Stimulated activated CD4-positive, alpha-beta T cell treated with anti-CD3 and anti-CD28 coated beads, Interleukin-2, amount 100 ng/mL, for 48 hours (primary cell): Measurements from ENCODE around the gene BTG3.

Experiments used
- DNase-seq, 2 donors: peaks; one replicate each; pipeline ENCODE4 v3.0.0-alpha.2; 2020

BTG3 gene

DNA sequence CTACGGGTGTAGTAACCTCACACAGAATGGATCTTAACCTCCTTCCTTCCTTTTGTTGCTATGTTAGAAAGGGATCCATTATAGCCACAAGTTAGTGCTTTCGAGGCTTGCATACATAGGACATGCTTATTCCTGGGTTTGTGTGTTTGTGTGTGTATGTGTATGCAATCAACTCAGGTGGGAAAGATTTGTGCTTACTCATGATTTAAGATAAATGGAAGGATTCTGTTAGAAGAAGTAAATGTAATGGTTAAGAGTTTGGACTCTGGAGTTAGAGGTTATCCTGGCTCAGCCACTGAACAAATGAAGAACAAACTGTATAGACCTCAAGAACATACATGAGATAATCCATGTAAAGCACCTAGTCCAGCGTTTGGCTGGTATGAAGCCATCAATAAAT lies 28.8 kb downstream of the BTG3 start:
- DNase-seq: no peak

DNA sequence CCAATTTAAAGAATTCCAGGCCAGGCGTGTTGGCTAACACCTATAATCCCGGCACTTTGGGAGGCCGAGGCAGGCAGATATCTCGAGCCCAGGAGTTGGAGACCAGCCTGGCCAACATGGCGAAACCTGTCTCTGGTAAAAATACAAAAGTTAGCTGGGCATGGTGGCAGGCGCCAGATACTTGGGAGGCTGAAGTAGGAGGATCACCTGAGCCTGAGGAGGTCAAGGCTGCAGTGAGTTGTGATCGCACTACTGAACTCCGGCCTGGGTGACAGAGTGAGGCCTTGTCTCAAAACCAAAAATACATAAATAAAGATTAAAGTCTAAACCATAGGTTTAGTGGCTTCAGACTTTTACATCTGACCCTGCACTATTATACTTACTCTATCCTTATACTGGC lies 32.4 kb downstream of the BTG3 start:
- no peak for DNase-seq

DNA sequence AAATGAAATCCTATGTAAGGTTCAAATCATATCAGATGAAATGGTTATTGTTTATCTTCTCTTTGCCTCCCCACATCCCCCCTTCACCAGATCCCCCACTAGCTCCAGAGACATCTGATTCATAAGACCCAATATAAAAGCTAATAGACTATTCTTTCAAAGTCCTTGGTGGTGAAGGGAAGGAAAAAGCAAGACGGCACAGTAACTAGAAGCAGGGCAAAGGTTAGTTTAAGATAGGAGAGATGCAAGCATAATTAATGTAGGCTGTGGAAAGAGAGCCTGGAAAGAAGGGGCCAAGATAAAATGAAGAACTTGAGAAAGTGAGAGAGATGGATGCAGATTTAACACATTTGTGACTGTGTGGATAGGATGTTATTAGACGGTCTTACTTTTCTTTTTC lies 33.8 kb downstream of the BTG3 start:
- DNase-seq: no peak

DNA sequence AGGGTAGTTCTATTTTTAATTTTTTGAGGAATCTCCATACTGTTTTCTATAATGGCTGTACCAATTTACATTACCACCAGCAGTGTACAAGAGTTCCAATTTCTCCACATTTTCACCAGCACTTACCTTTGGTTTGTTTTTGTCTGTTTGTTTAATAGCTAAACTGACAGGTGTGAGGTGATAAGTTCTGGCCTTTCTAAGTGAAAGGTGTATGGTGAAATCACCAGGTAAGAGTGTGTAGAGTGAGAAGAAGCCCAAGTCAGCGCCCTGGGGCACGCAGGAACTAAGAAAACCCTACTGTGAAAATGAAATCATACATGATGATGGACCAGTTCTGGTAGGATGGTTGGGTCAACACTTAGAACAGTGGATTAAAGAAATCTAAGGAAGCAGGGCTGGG lies 34.5 kb downstream of the BTG3 start:
- no peak for DNase-seq

DNA sequence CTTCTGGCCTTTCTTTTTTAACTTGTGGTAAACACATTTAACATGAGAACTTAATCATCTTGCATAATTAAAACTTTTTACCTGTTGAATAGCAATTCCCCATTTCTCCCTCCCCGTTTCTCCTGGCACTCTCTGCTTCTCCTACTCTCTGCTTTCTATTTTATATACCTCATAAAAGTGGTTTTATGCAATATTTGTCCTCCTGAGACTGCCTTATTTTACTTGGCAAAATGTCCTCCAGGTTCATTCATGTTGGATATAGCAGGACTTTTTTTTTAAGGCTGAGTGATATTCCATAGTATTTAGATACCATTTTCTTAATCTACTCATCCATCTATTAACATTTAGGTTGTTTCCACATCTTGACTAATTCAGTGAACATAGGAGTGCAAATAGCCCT lies 35.0 kb downstream of the BTG3 start:
- no peak for DNase-seq

DNA sequence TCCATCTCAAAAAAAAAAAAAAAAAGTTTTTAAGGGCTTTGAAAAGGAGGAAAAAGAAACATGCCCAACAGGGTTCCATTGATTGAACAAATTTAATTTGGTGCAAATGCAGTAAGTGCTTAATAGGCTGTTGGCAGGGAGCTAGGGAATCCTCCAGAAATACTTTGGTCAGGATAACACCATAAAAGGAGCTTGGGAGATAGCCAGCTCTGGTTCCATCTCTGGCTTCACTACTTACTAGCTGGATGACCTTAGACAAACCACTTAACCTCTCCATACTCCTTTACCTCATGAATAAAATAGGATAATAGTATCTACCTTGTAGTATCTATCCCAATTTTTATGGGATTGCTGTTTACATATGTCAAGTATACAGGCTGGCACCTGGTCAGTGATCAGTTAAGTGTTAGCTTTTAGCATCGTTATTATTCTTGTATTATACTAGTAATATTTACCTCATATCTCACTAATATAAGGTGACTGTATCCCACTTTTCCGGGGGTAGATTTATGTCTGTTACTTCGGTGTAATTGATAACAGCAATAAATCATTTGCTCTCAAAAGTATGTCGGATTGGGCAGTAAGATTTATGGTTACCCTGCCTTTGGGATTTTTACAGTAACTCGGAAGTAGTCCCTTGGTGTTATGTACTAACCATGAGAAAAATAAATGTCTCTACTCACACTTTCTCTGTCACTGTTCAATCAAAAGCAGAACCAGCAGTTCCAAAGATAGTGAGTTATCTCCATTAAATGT lies 36.4 kb downstream of the BTG3 start:
- DNase-seq: no peak

DNA sequence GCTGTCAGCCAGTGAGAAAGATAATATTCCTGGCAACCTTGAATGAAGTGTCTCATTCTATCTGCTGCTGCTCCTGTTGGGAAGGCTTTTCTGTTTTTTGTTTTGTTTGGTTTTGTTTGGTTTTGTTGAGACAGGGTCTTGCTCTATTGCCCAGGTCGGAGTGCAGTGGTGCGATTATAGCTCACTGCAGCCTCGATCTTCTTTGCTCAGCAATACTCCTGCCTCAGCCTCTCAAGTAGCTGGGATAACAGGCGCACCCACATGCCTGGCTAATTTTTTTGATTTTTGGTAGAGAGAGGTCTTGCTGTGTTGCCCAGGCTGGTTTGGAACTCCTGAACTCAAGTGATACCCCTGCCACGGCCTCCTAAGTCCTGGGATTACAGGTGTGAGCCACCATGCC lies 37.6 kb downstream of the BTG3 start:
- no peak for DNase-seq

DNA sequence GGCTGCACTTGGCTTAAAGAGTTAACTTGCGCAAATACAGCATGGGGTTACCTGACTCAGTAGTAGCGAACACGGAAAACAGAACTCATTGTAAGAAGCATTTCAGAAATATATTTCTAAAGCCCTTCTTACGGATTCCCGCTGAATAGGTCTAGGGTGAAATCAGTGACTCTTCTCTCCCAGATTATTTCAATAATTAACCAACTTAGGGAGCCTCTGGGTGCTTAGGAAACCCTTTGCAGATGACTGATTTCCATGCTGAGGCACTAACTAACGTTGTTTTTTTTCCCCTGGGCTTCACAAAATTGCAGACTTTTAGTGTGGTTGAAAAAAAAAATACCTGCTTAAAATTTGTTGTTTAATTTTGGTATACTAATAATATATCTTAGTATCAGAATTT lies 40.3 kb downstream of the BTG3 start:
- no peak for DNase-seq

DNA sequence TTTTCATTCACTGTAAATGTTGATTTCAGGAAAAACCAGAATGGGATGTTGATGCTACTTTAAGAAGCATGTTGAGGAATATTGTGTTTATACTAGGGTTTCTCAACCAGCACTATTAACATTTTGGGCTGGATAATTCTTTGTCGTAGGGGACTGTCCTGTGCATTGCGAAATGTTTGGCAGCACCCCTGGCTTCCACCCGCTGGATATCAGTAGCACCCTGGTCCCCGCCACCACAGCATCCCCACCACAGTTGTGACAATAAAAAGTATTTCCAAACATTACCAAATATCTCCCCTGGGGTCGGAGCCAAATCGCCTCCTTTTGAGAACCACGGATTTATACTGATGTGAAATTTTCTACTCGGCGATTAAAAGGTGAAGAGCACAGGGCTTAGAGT lies 41.9 kb downstream of the BTG3 start:
- no peak for DNase-seq

DNA sequence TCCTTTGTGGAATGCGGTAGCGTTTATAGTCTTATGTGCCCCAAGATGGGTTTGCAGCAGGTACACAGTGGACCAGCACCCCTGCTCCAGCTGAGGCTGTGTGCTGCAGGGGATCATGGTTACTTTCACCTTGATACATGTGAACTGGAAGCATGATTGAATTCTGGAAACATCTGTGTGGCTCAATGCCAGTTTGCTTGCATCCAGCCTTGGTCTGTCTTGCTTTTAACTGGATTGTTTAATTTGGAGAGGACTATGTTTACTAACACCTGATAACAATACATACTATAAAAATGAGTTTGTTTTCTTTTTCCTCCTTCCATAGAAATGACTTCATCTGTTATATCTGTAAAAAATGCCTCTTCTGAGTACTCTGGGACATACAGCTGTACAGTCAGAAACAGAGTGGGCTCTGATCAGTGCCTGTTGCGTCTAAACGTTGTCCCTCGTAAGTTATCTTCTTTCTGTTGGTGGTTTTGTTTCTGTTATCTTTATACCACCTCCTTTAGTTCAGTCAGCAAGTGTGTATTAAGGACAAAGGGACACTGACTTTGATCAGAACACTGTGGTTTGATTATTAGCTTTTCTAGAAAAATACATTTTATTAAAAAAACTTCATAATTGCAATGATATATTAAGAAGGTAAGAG lies 52.2 kb downstream of the BTG3 start:
- DNase-seq: no peak

DNA sequence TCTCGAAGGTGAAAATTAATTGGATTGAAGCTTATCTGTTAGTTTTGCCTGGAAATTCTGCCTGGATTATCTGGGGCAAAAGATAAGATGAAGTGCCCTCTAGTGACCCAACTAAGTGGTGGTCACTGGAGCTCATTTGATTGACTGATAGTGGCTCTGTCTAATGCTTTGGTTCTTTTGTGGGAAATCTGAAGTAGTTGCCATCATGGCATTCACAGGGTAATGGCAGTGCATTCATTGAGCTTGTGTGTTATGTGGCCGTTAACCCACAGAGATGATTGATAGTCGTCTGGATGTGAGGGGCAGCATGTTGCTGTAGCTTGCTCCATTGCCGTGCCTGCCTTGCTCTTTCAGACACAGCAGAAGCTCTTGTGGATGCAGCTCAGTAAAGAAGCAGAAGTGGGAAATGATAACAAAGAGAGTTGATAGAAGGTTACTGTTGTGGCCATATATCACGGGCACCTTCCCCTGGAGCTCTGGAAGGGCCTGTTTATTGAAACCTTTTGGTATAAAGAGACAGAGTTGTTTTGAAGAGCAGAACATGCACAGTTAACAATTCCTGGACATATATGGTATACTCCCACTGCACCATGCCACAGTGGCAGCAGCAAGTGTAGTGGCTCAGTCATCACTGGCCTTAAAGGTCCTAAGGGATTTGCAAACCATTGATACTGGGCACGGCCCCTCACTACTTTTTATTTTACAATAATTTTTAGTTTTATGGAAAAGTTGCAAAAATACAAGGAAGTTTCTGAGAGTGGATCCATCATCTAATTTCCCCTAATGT lies 57.8 kb downstream of the BTG3 start:
- DNase-seq: no peak

DNA sequence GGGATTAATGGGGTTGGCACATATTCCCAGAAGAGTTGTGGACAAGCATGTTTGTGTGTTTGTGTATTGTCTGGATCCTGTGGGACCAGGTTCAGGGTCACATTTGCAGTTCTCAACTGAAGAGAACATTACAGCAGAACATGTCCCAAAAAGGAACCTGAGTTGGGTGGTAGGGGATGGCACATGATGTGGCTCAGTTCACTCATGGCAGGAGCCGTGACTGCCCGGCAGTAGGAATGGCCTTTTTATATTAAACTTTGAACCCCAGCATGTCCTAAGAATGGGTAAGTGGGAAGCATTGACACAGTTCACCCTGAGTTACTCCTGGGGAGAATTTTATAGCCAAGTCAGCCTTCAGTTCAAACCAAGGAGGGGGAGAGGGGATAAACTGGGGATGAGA lies 58.6 kb downstream of the BTG3 start:
- DNase-seq: no peak

DNA sequence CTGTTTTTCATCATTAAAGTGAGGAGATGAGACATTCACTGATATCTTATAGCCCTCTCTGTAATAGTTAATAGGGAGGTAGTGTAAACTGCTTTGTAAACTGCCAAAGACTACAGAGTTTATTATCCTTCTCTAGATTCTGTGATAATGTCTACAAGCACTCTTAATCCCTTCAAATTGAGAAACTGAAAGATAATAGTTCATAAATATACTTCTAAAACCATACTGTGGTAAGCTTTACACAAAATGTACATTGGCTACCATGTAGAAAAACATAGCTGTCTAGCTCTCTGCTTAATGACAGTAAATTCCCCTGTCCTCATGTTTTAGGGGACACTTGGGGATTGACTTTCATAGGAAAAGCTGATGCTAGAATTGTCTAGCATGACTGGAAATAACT lies 60.3 kb downstream of the BTG3 start:
- no peak for DNase-seq

DNA sequence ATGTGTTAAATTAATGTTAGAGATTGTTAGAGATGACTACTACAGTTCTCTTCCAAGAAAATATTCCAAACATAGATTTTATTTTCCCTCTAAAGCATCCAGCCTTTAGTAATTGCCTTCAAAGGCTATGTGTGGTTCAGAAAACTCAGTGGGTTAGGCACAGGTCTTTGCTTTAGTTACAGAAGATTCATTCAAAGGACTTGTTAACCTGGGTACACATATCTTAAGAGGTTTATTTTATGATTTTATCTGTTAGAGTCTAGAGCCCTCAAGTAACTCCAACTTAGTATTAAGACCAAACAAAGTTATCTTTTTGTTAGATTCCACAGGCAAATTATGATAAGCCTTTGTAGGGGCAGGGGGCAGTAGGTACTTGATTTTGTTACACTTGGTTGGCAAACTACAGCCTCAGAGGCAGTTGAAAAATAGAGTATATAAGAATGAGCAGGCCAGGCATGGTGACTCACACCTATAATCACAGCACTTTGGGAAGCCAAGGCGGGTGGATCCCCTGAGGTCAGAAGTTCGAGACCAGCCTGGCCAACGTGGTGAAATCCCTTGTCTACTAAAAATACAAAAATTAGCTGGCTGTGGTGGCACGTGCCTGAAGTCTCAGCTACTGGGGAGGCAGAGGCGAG lies 61.9 kb downstream of the BTG3 start:
- no peak for DNase-seq

DNA sequence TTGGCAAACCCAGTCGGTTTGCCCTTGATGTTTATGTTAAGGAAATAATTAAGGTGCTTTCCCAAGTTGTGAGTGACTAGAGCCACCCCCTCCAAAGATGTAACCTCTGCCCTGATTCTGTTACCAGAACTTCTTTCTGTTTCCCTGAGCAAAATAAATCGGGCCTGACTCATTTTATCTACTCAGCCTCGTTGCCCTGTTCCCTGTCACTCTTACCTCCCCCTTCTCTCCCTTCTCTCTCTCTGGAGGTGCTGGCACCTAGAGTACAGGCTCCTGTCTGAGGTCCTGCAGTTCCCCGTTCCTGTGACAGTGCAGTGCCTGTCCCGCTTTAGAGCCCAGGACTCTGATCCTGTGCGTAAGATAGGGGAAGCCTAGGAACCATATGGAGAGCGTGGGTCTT lies 64.4 kb downstream of the BTG3 start:
- DNase-seq: no peak

DNA sequence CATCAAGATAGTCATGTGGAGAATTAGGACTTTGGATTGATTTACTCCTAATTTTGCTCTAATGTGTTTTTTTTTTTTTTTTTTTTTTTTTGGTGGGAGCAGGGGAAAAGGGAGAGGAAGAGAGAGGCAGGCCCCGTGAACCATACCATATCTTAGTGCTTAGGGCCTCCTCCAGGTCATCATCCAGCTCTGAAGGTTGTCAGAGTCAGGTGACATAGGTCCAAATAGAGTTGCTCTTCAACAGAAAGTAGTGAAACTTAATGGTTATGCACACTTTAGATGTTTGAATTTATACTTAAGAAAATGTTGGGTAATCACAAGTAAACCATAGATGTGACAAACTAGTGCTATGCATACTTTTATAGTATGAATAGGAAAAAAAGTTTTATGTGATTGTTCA lies 67.7 kb downstream of the BTG3 start:
- no peak for DNase-seq
